T-helper 9 cell (primary cell): ENCODE measurements around the gene NCKAP5.

Experiments used
- DNase-seq: peaks from one replicate; pipeline ENCODE4 v3.0.0-alpha.2; 2020

NCKAP5 gene

DNA sequence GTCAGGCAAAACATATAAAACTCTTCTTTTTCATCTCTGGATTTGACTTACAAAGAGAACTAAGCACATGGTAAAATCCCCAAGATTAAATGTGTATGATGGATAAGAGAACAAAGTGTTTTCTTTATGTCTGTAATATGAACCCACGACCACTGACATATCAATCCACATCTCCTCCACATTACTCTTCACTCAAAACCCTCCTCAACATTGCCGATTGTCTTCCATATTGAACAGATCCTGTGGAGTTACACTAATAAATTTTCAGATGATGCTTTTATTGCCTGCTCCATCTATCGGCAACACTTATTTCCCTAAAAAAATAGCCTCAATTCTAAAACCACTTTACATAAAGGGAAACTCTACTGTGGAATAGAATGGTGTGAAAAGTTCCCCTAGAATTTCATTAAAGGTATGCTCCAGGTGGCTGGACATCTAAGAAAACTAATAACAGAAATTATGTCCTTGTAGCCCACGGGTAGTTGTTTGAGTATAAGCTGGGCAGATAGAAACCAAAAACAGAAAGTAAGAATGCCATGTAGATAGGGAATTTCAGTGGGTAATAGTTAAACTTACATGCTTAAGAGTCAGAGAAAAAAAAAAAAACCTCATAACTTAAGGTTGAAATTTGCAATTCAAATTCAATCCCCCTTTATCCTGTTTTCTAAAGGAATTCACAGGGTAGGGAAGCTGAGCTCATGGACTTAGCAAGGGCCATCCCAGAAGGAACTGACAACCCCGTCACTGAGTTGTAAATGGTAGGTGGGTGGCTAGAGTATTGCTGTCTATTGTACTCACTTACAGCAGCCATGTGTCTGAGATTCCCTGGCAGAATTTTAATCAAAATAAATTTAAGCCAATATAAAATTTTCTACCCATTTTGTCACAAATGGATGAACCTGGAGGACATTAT lies 592.8 kb downstream of the NCKAP5 start:
- no peak for DNase-seq

DNA sequence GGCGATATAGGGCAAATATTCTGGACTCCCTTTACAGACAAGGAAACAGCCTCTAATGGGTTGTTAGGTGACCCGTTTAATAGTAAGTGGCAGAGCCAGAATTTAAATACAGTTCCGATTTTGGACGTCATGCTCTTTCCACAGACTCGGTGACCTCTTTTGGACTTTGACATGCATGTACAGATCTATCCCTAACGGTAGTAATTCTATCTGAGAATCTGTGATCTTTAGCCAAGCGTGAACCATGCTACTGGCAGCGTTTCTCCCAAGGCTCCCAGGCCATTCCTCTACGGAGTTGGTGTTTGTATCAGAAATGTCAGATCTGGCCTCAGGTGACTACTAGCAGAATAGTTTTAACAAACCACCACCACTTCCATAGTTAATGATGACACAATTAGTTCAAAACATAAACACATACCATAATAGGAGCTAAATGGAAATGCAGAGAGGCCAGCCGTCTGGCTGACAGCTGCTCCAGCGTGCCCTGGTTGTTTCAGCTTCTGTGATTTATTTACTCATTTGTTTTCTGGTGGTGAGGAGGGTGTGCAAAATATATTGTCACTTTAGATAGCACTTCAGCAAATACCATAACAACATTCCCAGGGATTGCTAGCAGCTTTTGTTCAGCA lies 593.7 kb downstream of the NCKAP5 start:
- DNase-seq: no peak

GRCh38 chr2:132971310-132972061 lies 596.8 kb downstream of the NCKAP5 start:
- no peak for DNase-seq

- DNase-seq: no peak
These were observed 598.8 kb downstream of the NCKAP5 start for GRCh38 chr2:132969371-132969985.

DNA sequence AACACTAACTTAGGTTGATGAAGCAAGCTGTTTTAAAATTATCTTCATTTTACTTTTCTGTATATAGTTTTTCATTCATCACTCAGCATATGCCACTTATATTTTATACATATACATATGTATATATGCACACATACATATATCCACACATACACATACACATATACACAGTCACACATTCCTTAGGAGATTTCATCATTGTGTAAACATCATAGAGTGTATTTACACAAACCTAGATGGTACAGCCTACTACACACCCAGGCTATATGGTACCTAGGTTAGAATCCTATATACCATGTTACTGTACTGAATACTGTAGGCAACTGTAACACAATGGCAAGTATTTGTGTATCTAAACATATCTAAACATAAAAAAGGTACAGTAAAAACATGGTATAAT lies 602.8 kb downstream of the NCKAP5 start:
- DNase-seq: no peak

GRCh38 chr2:132963161-132963560 lies 605.1 kb downstream of the NCKAP5 start:
- no peak for DNase-seq

GRCh38 chr2:132958887-132959286 lies 609.4 kb downstream of the NCKAP5 start:
- no peak for DNase-seq

- DNase-seq: no peak
These were observed 612.2 kb downstream of the NCKAP5 start for GRCh38 chr2:132955871-132956615.

GRCh38 chr2:132953771-132954170 lies 614.5 kb downstream of the NCKAP5 start:
- no peak for DNase-seq

GRCh38 chr2:132951008-132951714 lies 617.1 kb downstream of the NCKAP5 start:
- no peak for DNase-seq

DNA sequence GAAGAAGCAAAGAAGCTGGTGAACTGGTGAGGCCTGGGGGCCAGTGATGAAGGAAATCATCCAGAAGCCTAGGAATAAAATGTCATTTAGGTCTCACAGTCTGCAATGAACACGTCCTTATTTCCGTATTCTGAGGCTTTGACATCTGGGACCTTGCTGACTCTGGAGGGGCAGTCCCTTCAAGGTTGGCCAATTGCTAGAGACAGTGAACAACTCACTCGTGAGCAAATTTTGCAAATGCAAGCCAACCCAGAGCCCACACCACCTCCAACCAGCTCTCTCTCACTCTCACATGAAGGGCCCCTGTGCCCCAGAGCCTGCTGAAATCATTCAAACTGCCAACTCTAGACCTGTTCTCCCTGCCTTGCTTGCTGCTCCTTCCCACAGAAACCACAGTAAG lies 619.2 kb downstream of the NCKAP5 start:
- DNase-seq: no peak

- DNase-seq: no peak
These were observed 620.1 kb downstream of the NCKAP5 start for GRCh38 chr2:132948211-132948610.

- no peak for DNase-seq
These were observed 624.4 kb downstream of the NCKAP5 start for GRCh38 chr2:132943829-132944228.

GRCh38 chr2:132941296-132942020 lies 626.8 kb downstream of the NCKAP5 start:
- DNase-seq: no peak

DNA sequence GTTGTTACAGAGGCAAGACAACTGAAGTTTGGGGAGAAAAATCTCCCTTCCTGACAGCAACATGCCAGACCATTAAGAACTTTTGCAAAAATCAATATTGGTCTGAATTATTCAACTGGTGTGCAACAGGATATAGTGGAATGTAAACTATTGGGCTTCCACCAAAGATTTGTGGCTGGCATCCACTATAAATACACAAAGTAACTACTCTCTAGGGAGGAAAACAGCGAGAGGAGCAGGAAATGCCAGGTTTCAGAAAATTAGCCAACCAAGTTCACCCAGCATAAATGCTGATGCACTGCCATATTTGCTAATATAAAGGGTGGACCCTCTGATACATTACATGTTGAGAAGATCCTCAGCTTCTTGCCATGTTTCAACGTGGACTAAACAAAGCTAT lies 630.6 kb downstream of the NCKAP5 start:
- no peak for DNase-seq

- no peak for DNase-seq
These were observed 631.5 kb downstream of the NCKAP5 start for GRCh38 chr2:132936791-132937190.

DNA sequence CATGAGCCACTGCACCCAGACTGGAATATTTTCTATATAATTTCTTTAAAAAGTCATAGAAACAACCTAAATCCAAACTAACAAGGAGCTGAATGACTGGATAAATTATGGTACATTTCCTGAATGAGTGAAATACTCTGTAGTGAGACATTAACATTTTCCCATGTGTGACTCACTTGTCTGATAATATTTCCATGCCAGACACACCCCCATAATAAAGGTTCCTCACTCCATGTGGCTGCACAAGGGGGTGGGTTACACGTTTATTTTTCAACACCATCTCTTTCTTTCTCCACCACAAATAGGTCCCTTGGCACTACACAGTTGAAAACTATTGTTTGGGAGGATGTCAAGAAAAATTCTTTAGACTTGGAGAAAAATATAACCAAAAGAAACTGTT lies 632.0 kb downstream of the NCKAP5 start:
- no peak for DNase-seq

- DNase-seq: no peak
These were observed 638.5 kb downstream of the NCKAP5 start for GRCh38 chr2:132929786-132930185.

DNA sequence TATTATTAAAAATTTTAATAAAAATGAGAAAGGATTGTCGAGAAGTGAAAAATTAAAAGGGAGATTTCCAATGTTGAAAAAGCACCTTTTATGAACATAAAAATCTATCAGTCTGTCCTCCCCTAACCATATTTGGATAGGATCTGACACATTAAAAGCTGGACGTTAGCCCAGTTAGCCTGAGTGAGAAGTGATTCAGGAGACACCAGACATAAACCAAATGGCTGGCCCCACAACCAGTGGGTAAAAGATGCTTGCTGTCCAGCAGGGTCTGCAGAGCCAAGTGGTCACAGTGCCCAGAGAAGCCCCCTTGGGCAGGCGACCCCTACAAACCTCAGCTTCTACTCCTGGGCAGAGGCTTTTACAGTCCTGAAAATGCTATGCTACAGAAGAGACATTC lies 644.5 kb downstream of the NCKAP5 start:
- DNase-seq: no peak

DNA sequence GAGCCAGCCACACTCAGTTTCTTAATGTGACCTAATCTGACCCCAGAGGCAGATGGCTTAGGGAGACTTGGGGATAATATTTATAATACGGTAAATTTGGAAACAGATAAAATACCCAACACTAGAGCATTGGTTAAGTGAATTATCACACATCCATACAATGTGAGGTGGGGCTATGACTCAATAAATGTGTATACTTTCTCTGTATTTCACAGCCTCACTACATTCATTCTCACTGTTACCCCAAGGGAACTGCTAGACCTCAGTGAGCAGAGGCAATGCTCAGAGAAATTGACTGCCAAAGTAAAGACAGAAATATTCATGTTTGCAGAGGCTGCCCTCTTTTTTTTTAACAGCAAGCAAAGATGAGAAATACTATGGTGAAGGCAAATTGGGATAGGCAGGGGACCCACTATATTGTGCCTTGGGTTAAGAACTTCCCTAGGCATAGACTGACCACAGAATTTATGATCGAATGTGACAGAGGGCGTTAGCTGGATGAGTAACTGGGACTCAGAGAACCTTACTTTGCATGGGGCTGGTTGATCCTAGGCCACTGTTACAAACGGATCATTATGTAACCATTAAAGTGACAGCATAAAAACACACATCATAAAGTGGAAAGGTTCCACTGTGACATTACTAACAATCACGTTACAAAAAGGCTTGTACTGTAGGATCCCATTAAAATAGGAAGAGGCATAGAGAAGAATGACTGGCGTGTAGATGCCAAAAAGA lies 652.3 kb downstream of the NCKAP5 start:
- no peak for DNase-seq
